Breast epithelium (tissue), 3 donors: Measurements from ENCODE around the gene IKZF5.

Source experiments
- CTCF ChIP-seq, 3 donors: fragments of 450-650 bp; IDR thresholded peaks; one replicate each; pipeline ENCODE4 v1.5.1; 2016 to 2017; ENCODE audit warnings: antibody characterized with exemption in 3 of 3, mild to moderate bottlenecking in 3 of 3, moderate library complexity in 3 of 3
- POLR2A ChIP-seq: fragments of 450-650 bp; IDR thresholded peaks from one replicate; pipeline ENCODE4 v1.6.1; 2016; ENCODE audit warnings: antibody characterized with exemption, mild to moderate bottlenecking, moderate library complexity

GRCh38 chr10:123019941-123020703, 11.5 kb upstream of the IKZF5 start:
- no peak for TF ChIP-seq CTCF (IDR thresholded peaks at IDR 0.05)
- no peak for TF ChIP-seq POLR2A
